GM12874 (cell line): Measurements from ENCODE around the gene APC.

Experiments used
- TF ChIP-seq, protein P1 (sequence below): IDR thresholded peaks from 2 replicates; pipeline ENCODE4 v1.5.1; 2011; ENCODE audit warnings: low read depth, mild to moderate bottlenecking, control low read depth, low read length, moderate library complexity; ENCODE audit not compliant: insufficient read depth

APC gene

DNA sequence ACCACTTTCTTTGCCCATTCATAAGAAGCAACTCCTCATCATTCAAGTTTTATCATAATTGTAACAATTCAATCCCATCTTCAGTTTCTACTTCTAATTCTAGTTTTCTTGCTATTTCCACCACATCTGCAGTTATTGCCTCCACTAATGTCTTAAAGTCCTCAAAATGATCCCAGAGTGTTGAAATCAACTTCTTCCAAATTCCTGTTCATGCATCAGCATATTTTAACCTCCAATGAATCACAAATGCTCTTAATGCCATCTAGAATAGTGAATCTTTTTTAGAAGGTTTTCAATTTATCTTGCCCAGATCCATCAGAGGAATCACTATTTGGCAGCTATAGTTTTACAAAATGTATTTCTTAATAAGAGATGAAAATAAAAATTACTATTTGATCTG lies 120.2 kb downstream of the APC start:
- TF ChIP-seq, protein P1, sequence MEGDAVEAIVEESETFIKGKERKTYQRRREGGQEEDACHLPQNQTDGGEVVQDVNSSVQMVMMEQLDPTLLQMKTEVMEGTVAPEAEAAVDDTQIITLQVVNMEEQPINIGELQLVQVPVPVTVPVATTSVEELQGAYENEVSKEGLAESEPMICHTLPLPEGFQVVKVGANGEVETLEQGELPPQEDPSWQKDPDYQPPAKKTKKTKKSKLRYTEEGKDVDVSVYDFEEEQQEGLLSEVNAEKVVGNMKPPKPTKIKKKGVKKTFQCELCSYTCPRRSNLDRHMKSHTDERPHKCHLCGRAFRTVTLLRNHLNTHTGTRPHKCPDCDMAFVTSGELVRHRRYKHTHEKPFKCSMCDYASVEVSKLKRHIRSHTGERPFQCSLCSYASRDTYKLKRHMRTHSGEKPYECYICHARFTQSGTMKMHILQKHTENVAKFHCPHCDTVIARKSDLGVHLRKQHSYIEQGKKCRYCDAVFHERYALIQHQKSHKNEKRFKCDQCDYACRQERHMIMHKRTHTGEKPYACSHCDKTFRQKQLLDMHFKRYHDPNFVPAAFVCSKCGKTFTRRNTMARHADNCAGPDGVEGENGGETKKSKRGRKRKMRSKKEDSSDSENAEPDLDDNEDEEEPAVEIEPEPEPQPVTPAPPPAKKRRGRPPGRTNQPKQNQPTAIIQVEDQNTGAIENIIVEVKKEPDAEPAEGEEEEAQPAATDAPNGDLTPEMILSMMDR: no peak

DNA sequence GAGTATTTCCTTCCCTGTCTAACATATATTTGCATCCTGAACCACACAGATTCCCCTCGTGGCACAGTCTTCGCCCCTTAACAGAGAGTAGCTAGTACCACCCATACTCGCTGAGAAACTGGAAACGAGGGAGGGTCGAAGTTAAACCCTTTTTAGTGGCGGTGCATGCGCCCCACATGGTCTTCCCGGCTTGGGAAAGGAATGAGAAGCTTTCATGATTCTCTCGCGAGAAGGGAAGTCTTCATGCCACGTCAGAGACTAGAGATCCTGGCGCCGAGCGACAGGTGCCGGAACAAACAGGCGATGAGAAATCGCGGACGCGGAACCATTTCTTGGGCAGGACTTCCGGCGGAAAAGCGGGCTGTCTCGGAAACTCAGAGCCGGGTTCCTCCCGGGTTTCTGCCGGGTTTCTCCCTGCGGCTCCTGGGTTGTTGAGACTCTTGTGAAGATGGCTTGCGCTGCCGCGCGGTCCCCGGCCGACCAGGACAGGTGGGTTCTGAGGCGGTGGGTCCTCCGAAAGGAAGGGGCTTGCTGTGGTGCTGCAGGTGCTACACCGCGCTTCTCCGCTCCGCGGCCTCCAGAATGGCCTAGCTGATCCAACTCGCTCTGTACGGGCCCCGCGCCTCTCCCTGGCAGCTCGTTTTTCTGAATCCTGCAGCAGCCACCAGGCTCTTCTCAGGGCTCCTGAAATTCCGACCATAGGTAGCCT lies 123.4 kb downstream of the APC start, which contains the start of gene SRP19:
TSS of gene SRP19 (plus strand) at position 359 of the 709 bp plus-strand sequence. CDS start at position 449, 90 bp downstream.
- TF ChIP-seq, protein P1: no peak

DNA sequence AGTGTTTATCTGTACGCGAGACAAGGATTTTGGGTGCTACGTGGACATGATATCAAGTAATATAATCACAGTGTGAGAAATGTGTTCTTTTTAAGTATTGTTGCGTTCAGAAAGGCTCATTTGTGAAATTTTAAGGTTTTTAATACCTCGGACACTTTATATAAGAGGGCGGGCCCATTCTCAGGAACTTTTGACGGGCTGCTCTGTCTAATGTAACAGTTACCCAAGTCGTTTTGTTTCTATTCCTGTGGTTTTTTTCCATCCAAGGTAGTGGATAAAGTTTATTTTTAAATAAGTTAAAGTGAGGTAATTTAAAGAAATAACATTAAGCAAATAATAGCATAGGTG lies 123.9 kb downstream of the APC start:
- TF ChIP-seq, protein P1: no peak

DNA sequence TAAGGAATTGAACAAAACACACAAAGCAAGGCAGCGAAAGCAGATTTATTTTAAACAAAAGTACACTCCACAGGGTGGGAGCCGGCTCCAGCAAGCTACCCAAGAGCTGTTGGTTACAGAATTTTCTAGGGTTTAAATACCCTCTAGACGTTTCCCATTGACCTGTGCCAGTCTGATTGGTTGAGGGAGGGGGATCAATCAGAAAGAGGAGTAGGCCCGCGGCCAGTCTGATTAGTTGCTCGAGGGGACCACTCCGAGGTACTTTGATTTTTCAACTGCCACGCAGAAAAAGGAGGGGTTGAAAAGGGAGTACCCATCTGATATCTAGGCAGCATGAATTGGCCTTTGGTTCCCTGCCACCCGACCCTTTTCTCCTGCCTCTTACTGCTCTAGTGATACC lies 124.4 kb downstream of the APC start:
- TF ChIP-seq, protein P1: no peak

DNA sequence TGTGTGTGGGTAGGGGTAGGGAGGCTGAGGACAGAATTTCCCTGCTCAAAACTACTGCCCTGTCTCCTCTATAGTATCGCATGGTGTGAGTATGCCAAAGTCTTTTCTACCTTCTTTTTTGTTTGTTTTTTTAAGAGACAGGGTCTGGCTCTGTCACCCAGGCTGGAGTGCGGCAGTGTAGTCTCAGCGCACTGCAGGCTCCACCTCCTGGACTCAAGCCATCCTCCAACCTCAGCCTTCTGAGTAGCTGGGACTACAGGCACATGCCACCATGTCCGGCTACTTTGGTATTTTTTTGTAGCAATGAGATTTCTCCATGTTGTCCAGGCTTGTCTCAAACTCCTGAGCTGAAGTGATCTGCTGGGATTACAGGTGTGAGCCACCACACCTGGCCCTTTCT lies 125.9 kb downstream of the APC start:
- TF ChIP-seq, protein P1: no peak

DNA sequence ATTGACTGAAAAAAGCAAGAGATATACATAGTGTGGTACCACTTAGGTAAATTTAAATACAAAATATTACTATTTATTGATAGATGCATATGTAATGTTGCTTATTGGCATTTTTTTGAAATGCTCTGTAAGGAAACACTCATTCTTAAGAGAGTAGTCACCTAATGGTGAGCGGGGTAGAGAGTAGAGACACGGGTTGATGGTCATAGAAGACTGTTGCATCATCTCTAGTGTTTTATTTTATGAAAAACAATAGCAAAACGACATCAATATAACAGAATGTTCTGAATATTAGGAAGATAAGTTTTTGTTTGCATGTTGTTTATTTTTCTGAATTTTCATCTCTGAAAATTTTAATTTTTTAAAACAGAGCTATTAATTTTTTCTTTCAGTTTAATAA lies 127.4 kb downstream of the APC start:
- TF ChIP-seq, protein P1: no peak

DNA sequence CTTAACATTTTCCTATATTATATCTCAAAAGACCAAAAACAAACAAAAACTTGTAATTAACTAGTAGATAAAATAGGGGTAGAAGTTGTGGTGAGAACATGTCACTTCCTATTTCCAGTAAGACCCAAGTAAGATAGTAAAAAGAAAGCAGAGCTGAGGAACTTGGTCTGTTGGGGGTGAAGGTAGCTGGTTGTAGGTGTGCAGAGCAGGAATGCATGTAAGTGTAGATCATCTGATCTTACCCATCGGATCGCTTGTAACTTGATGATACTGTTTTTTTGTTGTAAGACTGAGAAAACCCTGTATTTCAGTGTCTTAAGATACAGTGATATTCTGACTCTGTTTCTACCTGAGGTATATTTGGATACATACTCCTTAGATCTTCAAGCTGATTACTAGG lies 129.1 kb downstream of the APC start:
- TF ChIP-seq, protein P1: no peak
